ENCODE results near the gene MTHFD1L. TPM values are rescaled to one million over a fixed set of nuclear protein-coding genes. Genes with fewer than 3 reads are reported as not detected.

The MTHFD1L gene
- total RNA-seq, 1 donor from 2014 or later: 66.0 TPM

DNA sequence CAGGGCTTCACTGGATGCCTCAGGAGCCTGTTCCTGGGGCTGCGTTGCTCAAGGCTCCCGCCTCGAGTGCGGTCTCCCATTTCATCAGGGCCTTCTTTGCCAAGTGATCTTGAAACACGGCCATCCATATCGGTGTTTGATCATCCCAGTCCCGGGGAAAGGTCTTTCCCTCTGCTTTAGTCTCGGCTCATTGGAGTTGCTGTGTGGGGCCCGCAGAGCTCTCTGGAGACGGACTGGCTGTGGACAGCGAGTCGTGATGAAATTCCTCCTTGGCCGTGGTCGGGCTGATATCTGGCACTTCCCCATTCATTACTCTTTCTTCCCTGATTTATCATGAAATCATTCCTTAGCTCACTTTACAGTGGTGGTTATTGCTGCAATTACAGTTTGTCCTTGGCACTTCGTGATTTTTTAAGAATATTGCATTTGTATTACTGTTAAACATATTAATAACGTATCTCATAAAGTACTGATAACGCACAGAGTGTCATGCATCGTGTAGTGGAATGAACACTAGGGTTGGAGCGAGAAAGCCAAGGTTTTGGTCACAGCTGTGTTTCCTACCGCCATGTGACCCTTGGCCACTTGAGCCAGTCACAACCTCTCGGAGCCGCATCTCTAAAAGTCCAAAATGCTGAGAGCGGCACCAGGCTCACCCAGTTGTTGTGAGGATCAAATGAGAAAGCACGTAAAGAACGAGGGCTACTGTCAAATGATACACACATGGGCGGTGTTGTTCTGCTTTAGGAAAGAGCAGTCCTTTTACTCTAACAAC is 71.8 kb downstream of the MTHFD1L start:
- H3K27ac Mint-ChIP-seq (ENCODE audit: unreplicated experiment): no peak overlapping the region
- DNase-seq (ENCODE audit: low spot score): no peak
- TF ChIP-seq CTCF (IDR thresholded peaks at IDR 0.05; ENCODE audit: unreplicated experiment): no peak
- peaks cover 1% of the 10 kb centered on the region for H3K27me3 Mint-ChIP-seq (ENCODE audit: unreplicated experiment)
- peaks cover 21% of the 10 kb centered on the region for H3K4me1 Mint-ChIP-seq (ENCODE audit: unreplicated experiment)
- H3K4me3 Mint-ChIP-seq (ENCODE audit: unreplicated experiment): no peak overlapping the region
- peaks cover 47% of the 10 kb centered on the region for H3K36me3 Mint-ChIP-seq (ENCODE audit: low read depth, unreplicated experiment)
- H3K9me3 Mint-ChIP-seq (ENCODE audit: unreplicated experiment): no peaks in the 10 kb centered on the region

- no peak for TF ChIP-seq CTCF (IDR thresholded peaks at IDR 0.05; ENCODE audit: unreplicated experiment)
- H3K36me3 Mint-ChIP-seq (ENCODE audit: low read depth, unreplicated experiment): peaks cover 38% of the 10 kb centered on the region
- peaks cover 1% of the 10 kb centered on the region for H3K27me3 Mint-ChIP-seq (ENCODE audit: unreplicated experiment)
- H3K4me1 Mint-ChIP-seq (ENCODE audit: unreplicated experiment): peaks cover 6% of the 10 kb centered on the region
- no peaks in the 10 kb centered on the region for H3K9me3 Mint-ChIP-seq (ENCODE audit: unreplicated experiment)
- no peak overlapping the region for H3K4me3 Mint-ChIP-seq (ENCODE audit: unreplicated experiment)
- no peak overlapping the region for H3K27ac Mint-ChIP-seq (ENCODE audit: unreplicated experiment)
- no peak for DNase-seq (ENCODE audit: low spot score)
These were observed 73.9 kb downstream of the MTHFD1L start for GRCh38 chr6:150939399-150939798.

DNA sequence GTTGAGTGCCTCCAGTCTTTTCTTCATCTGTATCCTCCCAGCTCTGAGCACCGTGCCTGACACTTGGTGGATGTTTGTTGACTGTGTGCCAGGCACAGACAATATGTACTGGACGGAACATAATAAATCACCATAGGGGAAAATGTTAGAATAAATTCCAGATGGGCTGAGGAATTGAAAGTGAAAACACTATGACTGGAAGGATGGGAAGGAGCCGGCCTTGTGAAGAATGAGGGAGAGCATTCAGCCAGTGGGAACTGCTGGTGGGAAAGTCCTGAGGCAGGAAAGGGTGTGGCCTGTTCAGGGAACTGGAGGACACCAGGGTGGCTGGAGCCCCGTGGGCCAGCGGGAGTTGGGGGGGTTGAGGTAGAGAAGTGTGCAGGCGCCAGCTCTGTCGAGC is 75.4 kb downstream of the MTHFD1L start:
- Mint-ChIP-seq H3K4me3 (ENCODE audit: unreplicated experiment) (no peak overlapping the region), H3K4me1 (ENCODE audit: unreplicated experiment) (peaks cover 6% of the 10 kb centered on the region)

GRCh38 chr6:150949526-150949925 is 84.0 kb downstream of the MTHFD1L start:
- DNase-seq (ENCODE audit: low spot score): no peak
- Mint-ChIP-seq H3K27me3 (ENCODE audit: unreplicated experiment) (peaks cover 2% of the 10 kb centered on the region), H3K9me3 (ENCODE audit: unreplicated experiment) (no peaks in the 10 kb centered on the region), H3K36me3 (ENCODE audit: low read depth, unreplicated experiment) (peaks cover 31% of the 10 kb centered on the region), H3K4me1 (ENCODE audit: unreplicated experiment) (no peaks in the 10 kb centered on the region), H3K4me3 (ENCODE audit: unreplicated experiment) (no peak overlapping the region), H3K27ac (ENCODE audit: unreplicated experiment) (no peak overlapping the region)
- no peak for TF ChIP-seq CTCF (IDR thresholded peaks at IDR 0.05; ENCODE audit: unreplicated experiment)

More for the DNA sequence above, 75.4 kb downstream of the MTHFD1L start:
- Mint-ChIP-seq H3K36me3 (ENCODE audit: low read depth, unreplicated experiment) (peaks cover 35% of the 10 kb centered on the region), H3K27me3 (ENCODE audit: unreplicated experiment) (peaks cover 1% of the 10 kb centered on the region), H3K9me3 (ENCODE audit: unreplicated experiment) (no peaks in the 10 kb centered on the region), H3K27ac (ENCODE audit: unreplicated experiment) (no peak overlapping the region)
- DNase-seq (ENCODE audit: low spot score): no peak
- no peak for TF ChIP-seq CTCF (IDR thresholded peaks at IDR 0.05; ENCODE audit: unreplicated experiment)

- Mint-ChIP-seq H3K27ac (ENCODE audit: unreplicated experiment) (peak overlapping the region; percentile 33), H3K27me3 (ENCODE audit: unreplicated experiment) (peaks cover 2% of the 10 kb centered on the region), H3K36me3 (ENCODE audit: low read depth, unreplicated experiment) (peaks cover 45% of the 10 kb centered on the region), H3K9me3 (ENCODE audit: unreplicated experiment) (no peaks in the 10 kb centered on the region), H3K4me3 (ENCODE audit: unreplicated experiment) (no peak overlapping the region), H3K4me1 (ENCODE audit: unreplicated experiment) (peaks cover 2% of the 10 kb centered on the region)
- no peak for TF ChIP-seq CTCF (IDR thresholded peaks at IDR 0.05; ENCODE audit: unreplicated experiment)
- no peak for DNase-seq (ENCODE audit: low spot score)
These were observed 88.3 kb downstream of the MTHFD1L start for GRCh38 chr6:150953851-150954250.
